WTC11 (cell line): ENCODE results near the gene SP3. TPM values are rescaled to one million over a fixed set of nuclear protein-coding genes. Genes with fewer than 3 reads are reported as not detected.

Source experiments
- ATAC-seq: fragments of 200-7000 bp; cut with Tn5 transposase; 2 replicates; pipeline ENCODE4 v1.10.0; 2021; ENCODE audit warnings: mild to moderate bottlenecking, moderate library complexity
- CTCF ChIA-PET: fragments of 300-600 bp; sonication (Branson Sonifier 250); formaldehyde crosslinking; loops from one replicate; lab custom pipeline; 2021; ENCODE audit warnings: antibody characterized with exemption; lab: Charles Lee
- POLR2A ChIA-PET: fragments of 350-600 bp; sonication (Branson Sonifier 250); formaldehyde crosslinking; loops from one replicate; lab custom pipeline; 2021; ENCODE audit warnings: antibody characterized with exemption; lab: Charles Lee
- DNase-seq: peaks from one replicate; pipeline ENCODE4 v3.0.0; 2021; ENCODE audit warnings: low spot score
- H3K27ac Mint-ChIP-seq: 2 replicates; pipeline ENCODE4 v1.8.0; 2021; ENCODE audit warnings: mixed read lengths
- H3K27me3 Mint-ChIP-seq: 2 replicates; pipeline ENCODE4 v1.8.0; 2021; ENCODE audit warnings: low read depth, mild to moderate bottlenecking, moderate library complexity, mixed read lengths
- H3K36me3 Mint-ChIP-seq: 2 replicates; pipeline ENCODE4 v1.8.0; 2021; ENCODE audit warnings: mixed read lengths
- H3K4me1 Mint-ChIP-seq: 2 replicates; pipeline ENCODE4 v1.8.0; 2022; ENCODE audit warnings: mixed read lengths
- H3K4me3 Mint-ChIP-seq: 2 replicates; pipeline ENCODE4 v1.8.0; 2021; ENCODE audit warnings: mild to moderate bottlenecking, moderate library complexity, mixed read lengths
- H3K9me3 Mint-ChIP-seq: 2 replicates; pipeline ENCODE4 v1.8.0; 2021; ENCODE audit warnings: mixed read lengths
- ERG ChIP-seq: fragments of 250-450 bp; sonication (Bioruptor Pico); IDR thresholded peaks from 2 replicates; pipeline ENCODE4 v1.8.0; 2021; ENCODE audit warnings: mild to moderate bottlenecking
- FOXK1 ChIP-seq: sonication (generic); formaldehyde crosslinking; IDR thresholded peaks from 2 replicates; pipeline ENCODE4 v1.8.0; 2022; ENCODE audit warnings: mild to moderate bottlenecking, moderate library complexity, missing genetic modification reagents
- GRHL2 ChIP-seq: fragments of 250-450 bp; sonication (Bioruptor Pico); IDR thresholded peaks from 2 replicates; pipeline ENCODE4 v1.8.0; 2022; ENCODE audit warnings: mild to moderate bottlenecking, moderate library complexity; ENCODE audit not compliant: insufficient replicate concordance, severe bottlenecking
- IRF2 ChIP-seq: sonication (generic); formaldehyde crosslinking; IDR thresholded peaks from 2 replicates; pipeline ENCODE4 v1.8.0; 2022; ENCODE audit warnings: low read depth, missing genetic modification reagents, borderline replicate concordance
- MXD4 ChIP-seq: fragments of 250-450 bp; sonication (Bioruptor Pico); IDR thresholded peaks from 2 replicates; pipeline ENCODE4 v1.8.0; 2021; ENCODE audit warnings: mild to moderate bottlenecking, moderate library complexity, borderline replicate concordance
- NR1H2 ChIP-seq: sonication (generic); formaldehyde crosslinking; IDR thresholded peaks from 2 replicates; pipeline ENCODE4 v1.9.0; 2021; ENCODE audit warnings: mild to moderate bottlenecking, moderate library complexity, missing genetic modification reagents
- OVOL2 ChIP-seq: fragments of 250-450 bp; sonication (Bioruptor Pico); IDR thresholded peaks from 2 replicates; pipeline ENCODE4 v1.9.0; 2021; ENCODE audit warnings: mild to moderate bottlenecking, borderline replicate concordance
- SMAD3 ChIP-seq: sonication (generic); formaldehyde crosslinking; IDR thresholded peaks from 2 replicates; pipeline ENCODE4 v1.8.0; 2022; ENCODE audit warnings: missing genetic modification reagents, mild to moderate bottlenecking, borderline replicate concordance
- SP1 ChIP-seq: sonication (generic); formaldehyde crosslinking; conservative IDR thresholded peaks from 2 replicates; pipeline ENCODE4 v1.8.1; 2022; ENCODE audit warnings: missing genetic modification reagents
- TCF7 ChIP-seq: sonication (generic); formaldehyde crosslinking; IDR thresholded peaks from 2 replicates; pipeline ENCODE4 v1.8.0; 2022; ENCODE audit warnings: mild to moderate bottlenecking, low read depth, missing genetic modification reagents, moderate library complexity
- USF1 ChIP-seq: sonication (generic); formaldehyde crosslinking; IDR thresholded peaks from 2 replicates; pipeline ENCODE4 v1.8.0; 2022; ENCODE audit warnings: mild to moderate bottlenecking, missing genetic modification reagents
- ZBTB21 ChIP-seq: sonication (generic); formaldehyde crosslinking; IDR thresholded peaks from 2 replicates; pipeline ENCODE4 v1.8.1; 2023; ENCODE audit warnings: mild to moderate bottlenecking, missing genetic modification reagents, borderline replicate concordance
- ZMAT4 ChIP-seq: fragments of 250-450 bp; sonication (Bioruptor Pico); IDR thresholded peaks from 2 replicates; pipeline ENCODE4 v1.9.0; 2021; ENCODE audit warnings: mild to moderate bottlenecking
- ZNF232 ChIP-seq: sonication (generic); formaldehyde crosslinking; IDR thresholded peaks from 2 replicates; pipeline ENCODE4 v1.8.0; 2022; ENCODE audit warnings: mild to moderate bottlenecking, missing genetic modification reagents
- ZNF512 ChIP-seq: sonication (generic); formaldehyde crosslinking; IDR thresholded peaks from 2 replicates; pipeline ENCODE4 v1.8.1; 2022; ENCODE audit warnings: missing genetic modification reagents, borderline replicate concordance
- ZNF532 ChIP-seq: fragments of 250-450 bp; sonication (Bioruptor Pico); IDR thresholded peaks from 2 replicates; pipeline ENCODE4 v1.9.0; 2021; ENCODE audit warnings: mild to moderate bottlenecking, borderline replicate concordance
- total RNA-seq: library from RNA; stranded (reverse); gene quantifications from 3 replicates; pipeline ENCODE4 v1.2.3, GENCODE V29; 2021
- TF ChIP-seq, protein P1 (sequence below): sonication (generic); formaldehyde crosslinking; IDR thresholded peaks from 2 replicates; pipeline ENCODE4 v1.8.0; 2023; ENCODE audit warnings: mild to moderate bottlenecking, missing genetic modification reagents

Gene SP3
- total RNA-seq, 1 experiment from 2014 or later, result 88.5 TPM

GRCh38 chr2:173948842-173949241, 16.3 kb downstream of the SP3 start (continued):
- TF ChIP-seq ZBTB21 (CRISPR knock-in tag) (no peak), ZMAT4 (no peak), FOXK1 (CRISPR knock-in tag) (no peak)
- TF ChIP-seq, protein P1, sequence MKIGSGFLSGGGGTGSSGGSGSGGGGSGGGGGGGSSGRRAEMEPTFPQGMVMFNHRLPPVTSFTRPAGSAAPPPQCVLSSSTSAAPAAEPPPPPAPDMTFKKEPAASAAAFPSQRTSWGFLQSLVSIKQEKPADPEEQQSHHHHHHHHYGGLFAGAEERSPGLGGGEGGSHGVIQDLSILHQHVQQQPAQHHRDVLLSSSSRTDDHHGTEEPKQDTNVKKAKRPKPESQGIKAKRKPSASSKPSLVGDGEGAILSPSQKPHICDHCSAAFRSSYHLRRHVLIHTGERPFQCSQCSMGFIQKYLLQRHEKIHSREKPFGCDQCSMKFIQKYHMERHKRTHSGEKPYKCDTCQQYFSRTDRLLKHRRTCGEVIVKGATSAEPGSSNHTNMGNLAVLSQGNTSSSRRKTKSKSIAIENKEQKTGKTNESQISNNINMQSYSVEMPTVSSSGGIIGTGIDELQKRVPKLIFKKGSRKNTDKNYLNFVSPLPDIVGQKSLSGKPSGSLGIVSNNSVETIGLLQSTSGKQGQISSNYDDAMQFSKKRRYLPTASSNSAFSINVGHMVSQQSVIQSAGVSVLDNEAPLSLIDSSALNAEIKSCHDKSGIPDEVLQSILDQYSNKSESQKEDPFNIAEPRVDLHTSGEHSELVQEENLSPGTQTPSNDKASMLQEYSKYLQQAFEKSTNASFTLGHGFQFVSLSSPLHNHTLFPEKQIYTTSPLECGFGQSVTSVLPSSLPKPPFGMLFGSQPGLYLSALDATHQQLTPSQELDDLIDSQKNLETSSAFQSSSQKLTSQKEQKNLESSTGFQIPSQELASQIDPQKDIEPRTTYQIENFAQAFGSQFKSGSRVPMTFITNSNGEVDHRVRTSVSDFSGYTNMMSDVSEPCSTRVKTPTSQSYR (CRISPR knock-in tag), result no peak

GRCh38 chr2:173948198-173948597, 17.0 kb downstream of the SP3 start:
- ATAC-seq, result no peak
- H3K36me3 Mint-ChIP-seq, result peaks cover 16% of the 10 kb centered on the region
- no peaks in the 10 kb centered on the region for H3K27me3 Mint-ChIP-seq
- TF ChIP-seq IRF2 (no peak), USF1 (CRISPR knock-in tag) (no peak), GRHL2 (no peak), ERG (no peak), OVOL2 (no peak), SMAD3 (CRISPR knock-in tag) (no peak), ZNF232 (CRISPR knock-in tag) (no peak), SP1 (CRISPR knock-in tag) (no peak), MXD4 (no peak), NR1H2 (CRISPR knock-in tag) (no peak), ZNF512 (CRISPR knock-in tag) (no peak), TCF7 (no peak), ZNF532 (CRISPR knock-in tag) (no peak)
- ChIA-PET CTCF (no interaction called here), POLR2A (no interaction called here)
- H3K4me3 Mint-ChIP-seq, result no peak overlapping the region
- no peak overlapping the region for H3K27ac Mint-ChIP-seq
- peaks cover 3% of the 10 kb centered on the region; the same call in 1 of the 2 replicates for H3K9me3 Mint-ChIP-seq
- H3K4me1 Mint-ChIP-seq, result peaks cover 19% of the 10 kb centered on the region
- no peak for DNase-seq
